HepG2 (cell line): ENCODE data around the gene SMIM20. TPM values are rescaled to one million over a fixed set of nuclear protein-coding genes. Genes with fewer than 3 reads are reported as not detected.

Experiments used
- ATAC-seq: fragments of 200-7000 bp; cut with Tn5 transposase; 3 replicates; pipeline ENCODE4 v1.9.1; 2020; ENCODE audit warnings: mild to moderate bottlenecking, moderate library complexity
- BruUV-seq: library from RNA; stranded (reverse); fragments of 400-500 nt; replicated peaks from 2 replicates; lab custom pipeline; 2021; lab: Mats Ljungman, UMichigan
- CTCF ChIA-PET: fragments of 300-600 bp; formaldehyde crosslinking; extraction: SDS; loops from one replicate; lab custom pipeline; 2021; ENCODE audit warnings: low total read pairs, inconsistent platforms, low intra/inter-chr PET ratio; lab: Yijun Ruan, JAX
- POLR2A ChIA-PET: fragments of 350-600 bp; sonication (Branson Sonifier 250); formaldehyde crosslinking; loops from one replicate; lab custom pipeline; 2020; ENCODE audit warnings: antibody characterized with exemption, inconsistent platforms; lab: Yijun Ruan, JAX
- DNase-seq: peaks from one replicate; pipeline ENCODE4 v3.0.0-alpha.2; 2015; ENCODE audit warnings: low spot score
- FAIRE-seq: peaks from 3 replicates; lab custom pipeline; 2011; peaks lifted over from hg19 to GRCh38; lab: Jason Lieb, UNC
- H2AFZ ChIP-seq: one replicate; pipeline ENCODE4 v1.6.1; 2011; ENCODE audit warnings: low read length, inconsistent platforms
- H3K27ac ChIP-seq: fragments of 300-600 bp; 3 replicates; pipeline ENCODE4 v1.8.0; 2011; ENCODE audit warnings: mixed run types, mild to moderate bottlenecking, mixed read lengths, low read length, inconsistent platforms; ENCODE audit not compliant: insufficient read depth; ENCODE audit errors: extremely low read length
- H3K27me3 ChIP-seq, 2 experiments: fragments of 200-600 bp in 1 of 2; 2 replicates in 1 of 2; 3 replicates in 1 of 2; pipeline versions ENCODE4 v1.6.0 to v1.8.0; 2011; ENCODE audit warnings: low read length in 2 of 2, mild to moderate bottlenecking in 2 of 2, moderate library complexity in 2 of 2, inconsistent platforms in 1 of 2; ENCODE audit not compliant: insufficient read depth in 2 of 2, control insufficient read depth in 1 of 2
- H3K36me3 ChIP-seq, 2 experiments: fragments of 200-600 bp in 1 of 2; replicated peaks in 1 of 2; 2 replicates in 1 of 2; 3 replicates in 1 of 2; pipeline versions ENCODE4 v1.5.1 to v1.8.0; 2011; ENCODE audit warnings: low read length in 2 of 2, inconsistent platforms in 1 of 2; ENCODE audit not compliant: insufficient read depth in 2 of 2, control insufficient read depth in 1 of 2
- H3K4me1 ChIP-seq: 2 replicates; pipeline ENCODE4 v1.5.1; 2012; ENCODE audit warnings: low read length, inconsistent platforms; ENCODE audit not compliant: insufficient read depth
- H3K4me2 ChIP-seq: 2 replicates; pipeline ENCODE4 v1.6.0; 2011; ENCODE audit warnings: low read depth, low read length, inconsistent platforms
- H3K4me3 ChIP-seq, 3 experiments: fragments of 200-600 bp in 1 of 3; sonication (generic), shearing (Covaris generic) in 1 of 3; replicated peaks in 1 of 3; 2 replicates each; pipeline ENCODE4 v1.5.1; 2011 to 2016; ENCODE audit warnings: low read length in 3 of 3, inconsistent platforms in 2 of 3, low read depth in 2 of 3, mild to moderate bottlenecking in 2 of 3, control low read depth in 1 of 3, mixed read lengths in 1 of 3; ENCODE audit not compliant: insufficient read depth in 1 of 3
- H3K79me2 ChIP-seq: one replicate; pipeline ENCODE4 v1.6.1; 2011; ENCODE audit warnings: low read length, inconsistent platforms; ENCODE audit not compliant: insufficient read depth
- H3K9ac ChIP-seq: 2 replicates; pipeline ENCODE4 v1.6.0; 2011; ENCODE audit warnings: mild to moderate bottlenecking, low read depth, low read length, inconsistent platforms; ENCODE audit not compliant: insufficient read depth
- H3K9me3 ChIP-seq: 2 replicates; pipeline ENCODE4 v1.5.1; 2012; ENCODE audit warnings: mild to moderate bottlenecking, low read length
- H4K20me1 ChIP-seq: 2 replicates; pipeline ENCODE4 v1.6.0; 2011; ENCODE audit warnings: inconsistent platforms, mild to moderate bottlenecking, low read length, moderate library complexity; ENCODE audit not compliant: insufficient read depth
- CHD4 ChIP-seq: fragments of 200-600 bp; sonication (generic); IDR thresholded peaks from 2 replicates; pipeline ENCODE4 v1.7.0; 2017; ENCODE audit warnings: mild to moderate bottlenecking, low read length, borderline replicate concordance
- GTF3A ChIP-seq: sonication (generic); formaldehyde crosslinking; conservative IDR thresholded peaks from 2 replicates; pipeline ENCODE4 v1.4.0; 2020; ENCODE audit warnings: mild to moderate bottlenecking, missing genetic modification reagents
- KAT7 ChIP-seq: IDR thresholded peaks from 2 replicates; pipeline ENCODE4 v1.6.1; 2018; ENCODE audit warnings: borderline replicate concordance, missing compliant biosample characterization
- KDM2A ChIP-seq: sonication (generic); formaldehyde crosslinking; IDR thresholded peaks from 2 replicates; pipeline ENCODE4 v1.4.0; 2020; ENCODE audit warnings: low read depth, missing genetic modification reagents, borderline replicate concordance
- MYNN ChIP-seq: sonication (generic); formaldehyde crosslinking; IDR thresholded peaks from 2 replicates; pipeline ENCODE4 v1.4.0; 2020; ENCODE audit warnings: mild to moderate bottlenecking, low read depth, missing genetic modification reagents
- NCOR1 ChIP-seq: fragments of 200-600 bp; sonication (generic); IDR thresholded peaks from 2 replicates; pipeline ENCODE4 v1.7.0; 2017; ENCODE audit warnings: antibody characterized with exemption, low read length, borderline replicate concordance
- SKIL ChIP-seq: sonication (generic); formaldehyde crosslinking; IDR thresholded peaks from 2 replicates; pipeline ENCODE4 v1.8.0; 2022; ENCODE audit warnings: missing genetic modification reagents, mild to moderate bottlenecking, moderate library complexity, borderline replicate concordance
- TCF7 ChIP-seq: sonication (generic); IDR thresholded peaks from 2 replicates; pipeline ENCODE4 v1.6.1; 2016; ENCODE audit warnings: antibody characterized with exemption, low read depth
- TMF1 ChIP-seq: sonication (generic); formaldehyde crosslinking; IDR thresholded peaks from 2 replicates; pipeline ENCODE4 v1.8.1; 2022; ENCODE audit warnings: low read depth, missing genetic modification reagents
- ZNF230 ChIP-seq: sonication (generic); formaldehyde crosslinking; IDR thresholded peaks from 2 replicates; pipeline ENCODE4 v1.4.0; 2020; ENCODE audit warnings: mild to moderate bottlenecking, missing genetic modification reagents
- ZNF414 ChIP-seq: sonication (generic); formaldehyde crosslinking; IDR thresholded peaks from 2 replicates; pipeline ENCODE4 v1.5.0; 2020; ENCODE audit warnings: missing genetic modification reagents
- ZNF557 ChIP-seq: sonication (generic); formaldehyde crosslinking; IDR thresholded peaks from 2 replicates; pipeline ENCODE4 v1.4.0; 2020; ENCODE audit warnings: missing genetic modification reagents
- ZNF607 ChIP-seq: sonication (generic); formaldehyde crosslinking; IDR thresholded peaks from 2 replicates; pipeline ENCODE4 v1.5.1; 2020; ENCODE audit warnings: missing genetic modification reagents, mild to moderate bottlenecking, borderline replicate concordance
- ZNF703 ChIP-seq: sonication (generic); formaldehyde crosslinking; IDR thresholded peaks from 2 replicates; pipeline ENCODE4 v1.5.1; 2020; ENCODE audit warnings: missing genetic modification reagents, mild to moderate bottlenecking, moderate library complexity, borderline replicate concordance
- ZNF768 ChIP-seq: sonication (generic); formaldehyde crosslinking; IDR thresholded peaks from 2 replicates; pipeline ENCODE4 v1.4.0; 2020; ENCODE audit warnings: missing genetic modification reagents
- ZUFSP ChIP-seq: sonication (generic); formaldehyde crosslinking; IDR thresholded peaks from 2 replicates; pipeline ENCODE4 v1.9.0; 2021; ENCODE audit warnings: missing genetic modification reagents, mild to moderate bottlenecking, borderline replicate concordance
- WGBS: methylation state at CpG from one replicate; pipeline ENCODE4 v1.1.6; 2017; ENCODE audit warnings: low lambda C conversion rate; 5-methylcytosine and 5-hydroxymethylcytosine counted together
- in situ Hi-C: cut with HindIII; loops from 2 replicates; pipeline ENCODE4 v1.10.0; 2017; ENCODE audit warnings: low pct_unique_long_range_greater_than_20kb; ENCODE audit not compliant: extremely low pct_ligation_motif_present
- intact Hi-C: fragments of 100-400 bp; cut with micrococcal nuclease; formaldehyde crosslinking; loops from one replicate; pipeline ENCODE4 v1.10.0; 2022; ENCODE audit not compliant: unreplicated experiment
- polyA plus RNA-seq, 8 experiments: library from polyadenylated mRNA; depleted of rRNA in 3 of 8; stranded (reverse) in 7 of 8; unstranded in 1 of 8; fragments of >200 nt; fragmentation: Illumina TruSeq in 4 of 8; extraction: Trizol in 4 of 8; gene quantifications; 2 replicates each; pipeline versions ENCODE4 v1.2.1 to v1.2.3, GENCODE V29; 2011 to 2016; ENCODE audit warnings: low read depth in 4 of 8, missing spikeins in 1 of 8, mixed read lengths in 1 of 8; ENCODE audit not compliant: insufficient read depth in 1 of 8
- total RNA-seq, 5 experiments: library from RNA; depleted of rRNA; stranded (reverse); fragments of >200 nt; fragmentation: Illumina TruSeq; extraction: Trizol; gene quantifications; 2 replicates each; pipeline ENCODE4 v1.2.3, GENCODE V29; 2016; ENCODE audit warnings: low read depth in 1 of 5

SMIM20 gene
- total and polyA plus RNA-seq, 2 of the 13 experiments (the other 11 are each of a cell fraction or from before 2014, with no cell fraction given), result 26.3 to 30.2 TPM

- TF ChIP-seq ZUFSP, result no peak
- TF ChIP-seq KDM2A (CRISPR knock-in tag), result peak; percentile 23; the same call in 1 of the 2 replicates
Observed at GRCh38 chr4:25949173-25949748, 35.2 kb downstream of the SMIM20 start (continued).

- 77% methylated on average over 8 of the region's 8 CpGs for WGBS
- H3K4me1 ChIP-seq, result peaks cover 58% of the 10 kb centered on the region
- H2AFZ ChIP-seq, result no peak overlapping the region
- FAIRE-seq (no peak), DNase-seq (no peak), ATAC-seq (no peak)
- no peaks in the 10 kb centered on the region; a peak in 1 of 5 replicates for H3K27me3 ChIP-seq
- H3K9me3 ChIP-seq, result no peaks in the 10 kb centered on the region
- H3K36me3 ChIP-seq, result no peaks in the 10 kb centered on the region
- no peaks in the 10 kb centered on the region for H4K20me1 ChIP-seq
- H3K4me2 ChIP-seq, result peak overlapping the region; percentile 82
- H3K4me3 ChIP-seq, result peak overlapping the region in 1 of 3 experiments; percentile 38; a peak in 1 of 6 replicates
- intact Hi-C loops (no loop called here), in situ Hi-C loops (no loop called here)
- peak overlapping the region; percentile 88 for H3K27ac ChIP-seq
- H3K9ac ChIP-seq, result peak overlapping the region; percentile 66
- H3K79me2 ChIP-seq, result no peaks in the 10 kb centered on the region
- BruUV-seq, result no TSS peak
- ChIA-PET POLR2A (no interaction called here), CTCF (no interaction called here)
- peak; percentile 71; the same call in 1 of the 2 replicates for TF ChIP-seq CHD4
- TF ChIP-seq ZNF607, result no peak
- no peak for TF ChIP-seq ZNF557 (CRISPR knock-in tag)
- TF ChIP-seq ZNF230 (CRISPR knock-in tag), result no peak
- TF ChIP-seq TMF1 (CRISPR knock-in tag), result no peak
- TF ChIP-seq NCOR1, result no peak
- TF ChIP-seq ZNF414 (CRISPR knock-in tag), result no peak
- no peak for TF ChIP-seq ZNF703 (CRISPR knock-in tag)
- TF ChIP-seq ZNF768 (CRISPR knock-in tag), result peak; percentile 86
- no peak for TF ChIP-seq GTF3A
- no peak for TF ChIP-seq KAT7 (CRISPR knock-in tag)
- TF ChIP-seq SKIL, result no peak
- no peak for TF ChIP-seq TCF7
- TF ChIP-seq MYNN (CRISPR knock-in tag), result no peak
Observed at GRCh38 chr4:25949994-25950393, 36.0 kb downstream of the SMIM20 start.
